Esophagus muscularis mucosa (tissue), 4 donors: Measurements from ENCODE around the gene FLNA. TPM values are rescaled to one million over a fixed set of nuclear protein-coding genes. Genes with fewer than 3 reads are reported as not detected.
A peak's percentile ranks its signal among the peaks of the same experiment; 100 is the strongest.

Source experiments
- DNase-seq: peaks from one replicate; pipeline ENCODE4 v3.0.0-alpha.2; 2017; ENCODE audit errors: extremely low spot score
- H3K27ac ChIP-seq, 4 donors: fragments of 200-600 bp; sonication (generic); replicated peaks in 1 of 4; 1 replicate in 3 of 4; 2 replicates in 1 of 4; pipeline ENCODE4 v1.5.1; 2016 to 2019; ENCODE audit warnings: mild to moderate bottlenecking in 1 of 4
- H3K27me3 ChIP-seq, 4 donors: fragments of 200-600 bp; sonication (generic); one replicate each; pipeline versions ENCODE4 v1.5.1 to v1.6.0; 2016 to 2019
- H3K36me3 ChIP-seq, 4 donors: fragments of 200-600 bp; sonication (generic); one replicate each; pipeline ENCODE4 v1.5.1; 2016 to 2019
- H3K4me1 ChIP-seq, 4 donors: fragments of 200-600 bp; sonication (generic); one replicate each; pipeline ENCODE4 v1.5.1; 2016 to 2019
- H3K4me3 ChIP-seq, 4 donors: fragments of 200-600 bp; sonication (generic); 1 replicate in 2 of 4; 2 replicates in 2 of 4; pipeline ENCODE4 v1.5.1; 2016 to 2019; ENCODE audit warnings: mild to moderate bottlenecking in 4 of 4, moderate library complexity in 1 of 4
- H3K9me3 ChIP-seq, 4 donors: fragments of 200-600 bp; sonication (generic); 1 replicate in 3 of 4; 2 replicates in 1 of 4; pipeline ENCODE4 v1.5.1; 2016 to 2019
- CTCF ChIP-seq, 3 experiments: fragments of 200-600 bp in 2 of 3; fragments of 450-650 bp in 1 of 3; sonication (generic) in 2 of 3; IDR thresholded peaks; one replicate each; pipeline ENCODE4 v1.5.1; 2017 to 2019; ENCODE audit warnings: antibody characterized with exemption in 3 of 3, mild to moderate bottlenecking in 2 of 3, moderate library complexity in 1 of 3
- EP300 ChIP-seq: sonication (generic); formaldehyde crosslinking; IDR thresholded peaks from one replicate; pipeline ENCODE4 v1.6.1; 2017; ENCODE audit warnings: antibody characterized with exemption
- POLR2A ChIP-seq: fragments of 450-650 bp; IDR thresholded peaks from one replicate; pipeline ENCODE4 v1.6.1; 2017; ENCODE audit warnings: antibody characterized with exemption, moderate library complexity, mild to moderate bottlenecking, low read depth
- POLR2AphosphoS5 ChIP-seq, 2 donors: sonication (generic); formaldehyde crosslinking; IDR thresholded peaks; one replicate each; pipeline ENCODE4 v1.6.1; 2017; ENCODE audit warnings: antibody characterized with exemption in 2 of 2
- WGBS: methylation state at CpG from one replicate; pipeline ENCODE4 v1.1.5; 2018; 5-methylcytosine and 5-hydroxymethylcytosine counted together
- intact Hi-C: fragments of 100-400 bp; cut with DNase I; formaldehyde crosslinking; loops from one replicate; pipeline ENCODE4 v1.15.1; 2023
- total RNA-seq, 4 donors: library from RNA; depleted of rRNA; stranded (reverse); fragments of >200 nt; gene quantifications; one replicate each; pipeline versions ENCODE4 v1.1.0 to v1.2.1, GENCODE V29; 2016

FLNA gene
- total RNA-seq, 4 donors from 2014 or later, result 8,941 to 16,544 (median 12,362) TPM

- intact Hi-C loops, result no loop called here
- H3K9me3 ChIP-seq, result no peaks in the 10 kb centered on the region
- no peak overlapping the region for H3K4me3 ChIP-seq
- H3K27me3 ChIP-seq, result no peaks in the 10 kb centered on the region
- peaks cover 65 to 94% (median 92%) of the 10 kb centered on the region in 4 donors for H3K36me3 ChIP-seq
- no peak for DNase-seq
- no peak for TF ChIP-seq CTCF (IDR thresholded peaks at IDR 0.05)
- TF ChIP-seq POLR2AphosphoS5 (IDR thresholded peaks at IDR 0.05), result peak in 1 of 2 donors; percentile 28
- peak overlapping the region; percentile 71 to 97 (median 96) for H3K27ac ChIP-seq
- peaks cover 3 to 46% (median 16%) of the 10 kb centered on the region in 4 donors for H3K4me1 ChIP-seq
- 91% methylated on average over 10 of the region's 13 CpGs for WGBS
Observed at GRCh38 chrX:154352466-154352865, 22.0 kb downstream of the FLNA start.

GRCh38 chrX:154352012-154352401 is 22.4 kb downstream of the FLNA start:
- 70% methylated on average over 9 of the region's 14 CpGs for WGBS
- Histone ChIP-seq H3K4me3 (no peak overlapping the region), H3K36me3 (peaks cover 60 to 89% (median 87%) of the 10 kb centered on the region in 4 donors), H3K9me3 (no peaks in the 10 kb centered on the region), H3K4me1 (peaks cover 3 to 41% (median 15%) of the 10 kb centered on the region in 4 donors), H3K27me3 (no peaks in the 10 kb centered on the region), H3K27ac (peak overlapping the region; percentile 71 to 97 (median 96))
- TF ChIP-seq EP300 (no peak), POLR2AphosphoS5 (IDR thresholded peaks at IDR 0.05) (peak; percentile 2 to 57), CTCF (IDR thresholded peaks at IDR 0.05) (no peak)
- DNase-seq, result no peak
- intact Hi-C loops, result no loop called here

GRCh38 chrX:154351183-154352011 is 23.0 kb downstream of the FLNA start:
- intact Hi-C loops, result no loop called here
- H3K36me3 ChIP-seq, result peaks cover 55 to 83% (median 81%) of the 10 kb centered on the region in 4 donors
- H3K9me3 ChIP-seq, result no peaks in the 10 kb centered on the region
- peaks cover 3 to 35% (median 10%) of the 10 kb centered on the region in 4 donors for H3K4me1 ChIP-seq
- H3K27me3 ChIP-seq, result no peaks in the 10 kb centered on the region
- H3K4me3 ChIP-seq, result no peak overlapping the region
- WGBS, result 70% methylated on average over 20 of the region's 30 CpGs
- no peak for DNase-seq
- peak overlapping the region; percentile 71 to 97 (median 96) for H3K27ac ChIP-seq
- TF ChIP-seq POLR2AphosphoS5 (IDR thresholded peaks at IDR 0.05) (peak; percentile 25 to 36), POLR2A (no peak), EP300 (no peak), CTCF (IDR thresholded peaks at IDR 0.05) (no peak)

GRCh38 chrX:154350429-154351182 is 23.8 kb downstream of the FLNA start:
- DNase-seq, result no peak
- 86% methylated on average over 13 of the region's 19 CpGs for WGBS
- Histone ChIP-seq H3K4me3 (no peak overlapping the region), H3K4me1 (peaks cover 0 to 27% (median 6%) of the 10 kb centered on the region in 4 donors), H3K27me3 (no peaks in the 10 kb centered on the region), H3K27ac (peak overlapping the region; percentile 71 to 97 (median 96)), H3K9me3 (no peaks in the 10 kb centered on the region), H3K36me3 (peaks cover 55 to 75% (median 73%) of the 10 kb centered on the region in 4 donors)
- intact Hi-C loops, result no loop called here
- no peak for TF ChIP-seq POLR2A
- TF ChIP-seq POLR2AphosphoS5 (IDR thresholded peaks at IDR 0.05), result peak; percentile 8 to 11

GRCh38 chrX:154349979-154350378 is 24.5 kb downstream of the FLNA start:
- H3K27me3 ChIP-seq, result no peaks in the 10 kb centered on the region
- DNase-seq, result no peak
- H3K4me3 ChIP-seq, result no peak overlapping the region
- WGBS, result 90% methylated on average over 15 of the region's 15 CpGs
- peak overlapping the region; percentile 71 to 97 (median 96) for H3K27ac ChIP-seq
- intact Hi-C loops, result no loop called here
- TF ChIP-seq POLR2AphosphoS5 (IDR thresholded peaks at IDR 0.05), result peak in 1 of 2 donors; percentile 32
- no peak for TF ChIP-seq EP300
- TF ChIP-seq CTCF (IDR thresholded peaks at IDR 0.05), result no peak
- no peak for TF ChIP-seq POLR2A
- H3K9me3 ChIP-seq, result no peaks in the 10 kb centered on the region
- peaks cover 49 to 69% (median 67%) of the 10 kb centered on the region in 4 donors for H3K36me3 ChIP-seq
- H3K4me1 ChIP-seq, result peaks cover 0 to 25% (median 4%) of the 10 kb centered on the region in 4 donors
